OCI-M2 (cell line): Measurements from ENCODE around the gene AUNIP.

Experiments
- DNase-seq: peaks from one replicate; lab custom pipeline; 2025; ENCODE audit not compliant: unreplicated experiment; lab: John Stamatoyannopoulos, UW

The AUNIP gene

DNA sequence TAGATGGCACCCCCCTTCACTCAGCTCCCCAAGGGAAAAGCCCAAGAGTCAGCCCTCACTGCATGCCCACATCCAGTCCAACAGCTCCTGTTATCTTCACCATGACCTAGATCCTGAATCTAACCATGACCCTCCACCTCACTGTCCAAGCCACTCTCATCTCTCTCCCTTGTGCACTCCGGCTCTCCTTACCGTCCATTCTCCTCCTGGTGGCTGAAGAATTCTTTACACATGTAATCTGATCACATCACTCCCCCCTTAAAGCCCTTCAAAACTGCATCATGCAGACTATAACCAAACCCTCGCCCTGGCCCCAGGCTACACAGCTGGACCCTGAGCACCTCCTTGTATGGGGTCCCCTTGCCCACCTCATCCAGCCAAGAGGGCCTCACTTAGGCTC, 30.2 kb upstream of the AUNIP start:
- no peak for DNase-seq

DNA sequence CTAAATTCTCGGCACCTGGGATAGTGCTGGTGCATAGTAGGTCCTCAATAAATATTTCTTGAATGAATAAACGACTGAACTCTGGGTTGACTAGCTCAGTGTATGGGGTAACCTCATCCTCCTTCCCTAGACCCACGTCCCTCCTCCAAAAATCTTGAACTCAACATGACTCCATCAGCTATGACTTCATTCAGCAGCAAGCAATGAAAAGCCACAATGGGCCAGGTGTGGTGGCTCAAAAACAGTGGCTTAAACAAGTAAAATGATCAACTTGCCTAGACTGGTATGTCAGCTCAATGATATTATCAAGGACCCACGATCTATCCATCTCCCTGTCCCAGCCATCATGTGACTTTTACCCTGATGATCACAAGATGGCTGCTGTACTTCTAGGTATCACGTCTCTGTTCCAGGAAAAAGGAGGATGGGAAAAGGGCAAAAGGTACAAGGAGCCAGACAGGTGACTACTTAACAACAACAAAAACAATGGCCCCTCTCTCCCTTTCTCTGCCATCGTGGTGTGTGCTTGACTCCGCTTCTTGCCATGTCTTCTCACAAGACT, 29.2 kb upstream of the AUNIP start:
- no peak for DNase-seq

DNA sequence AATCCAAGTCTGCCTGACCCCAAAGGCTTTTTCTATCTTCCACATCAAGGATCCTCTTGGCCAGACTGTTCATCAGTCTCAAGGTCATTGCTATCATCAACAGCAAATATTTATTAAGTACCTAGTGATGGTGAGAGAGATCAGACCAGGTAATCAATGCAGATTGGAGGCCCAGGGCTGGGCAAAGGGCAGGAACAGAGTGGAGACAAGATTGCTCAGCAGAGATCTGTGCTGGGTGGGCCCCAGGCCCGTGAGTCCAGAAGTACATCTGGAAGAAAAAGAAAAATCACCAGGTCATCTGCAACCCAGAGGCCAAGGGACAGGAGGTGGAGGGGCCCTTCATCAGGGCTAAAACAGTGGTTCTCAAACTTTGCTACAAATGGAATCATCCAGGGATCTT, 26.3 kb upstream of the AUNIP start:
- no peak for DNase-seq

DNA sequence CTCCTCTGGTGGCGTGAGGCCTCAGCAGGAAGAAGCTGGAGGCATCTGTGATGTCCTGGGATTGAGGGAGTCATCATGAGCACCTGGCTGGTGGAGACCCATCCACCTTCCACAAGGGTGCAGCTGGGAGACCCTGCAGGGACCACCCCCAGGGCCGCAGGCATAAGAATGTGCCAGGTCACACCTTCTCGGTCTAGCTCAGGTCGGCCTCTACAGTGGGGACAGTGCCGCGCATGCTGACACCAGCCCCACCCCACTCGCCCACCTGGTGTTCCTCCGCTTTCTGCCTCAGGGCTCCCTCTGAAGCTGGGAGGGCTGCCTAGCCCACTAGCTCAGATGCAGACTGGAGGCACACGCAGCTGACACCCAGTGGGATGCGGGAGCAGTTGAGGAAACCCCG, 22.0 kb upstream of the AUNIP start:
- no peak for DNase-seq

DNA sequence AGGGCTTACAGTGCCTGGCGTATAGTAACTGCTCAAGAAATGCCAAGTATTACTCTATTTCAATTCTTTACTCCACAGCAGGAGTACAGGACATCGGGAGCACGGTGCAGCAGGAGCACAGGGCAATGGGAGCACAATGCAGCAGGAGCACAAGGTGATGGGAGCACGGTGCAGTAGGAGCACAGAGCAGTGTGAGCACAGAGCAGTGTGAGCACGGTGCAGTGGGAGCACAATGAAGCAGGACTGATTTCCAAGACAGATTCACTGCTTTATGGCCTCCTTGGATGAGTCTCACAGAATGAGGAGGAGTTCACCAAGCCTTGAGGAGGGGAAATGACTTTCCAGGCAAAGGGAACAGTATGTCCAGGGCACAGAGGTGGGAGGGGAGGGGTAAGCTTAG, 21.3 kb upstream of the AUNIP start:
- DNase-seq, result no peak

DNA sequence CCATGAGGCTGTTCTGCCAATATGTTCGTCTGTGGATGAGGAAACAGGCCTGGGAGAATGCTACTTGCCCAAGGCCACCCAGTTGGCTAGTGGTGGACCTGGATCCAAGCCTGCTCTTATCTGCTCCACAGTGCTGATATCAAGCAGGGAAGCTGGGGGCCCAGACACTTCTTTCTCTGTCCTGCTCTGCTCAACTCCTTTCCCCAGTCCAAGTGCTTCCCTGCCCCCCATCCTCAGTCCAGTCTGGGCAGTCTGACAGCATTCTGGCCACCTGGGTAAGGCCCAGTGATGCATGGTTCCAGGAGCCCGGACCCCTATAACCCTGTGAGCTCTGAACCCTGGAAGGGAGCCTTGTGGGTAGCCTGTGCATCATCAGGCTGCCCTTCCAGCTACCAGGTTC, 20.4 kb upstream of the AUNIP start:
- DNase-seq, result no peak

DNA sequence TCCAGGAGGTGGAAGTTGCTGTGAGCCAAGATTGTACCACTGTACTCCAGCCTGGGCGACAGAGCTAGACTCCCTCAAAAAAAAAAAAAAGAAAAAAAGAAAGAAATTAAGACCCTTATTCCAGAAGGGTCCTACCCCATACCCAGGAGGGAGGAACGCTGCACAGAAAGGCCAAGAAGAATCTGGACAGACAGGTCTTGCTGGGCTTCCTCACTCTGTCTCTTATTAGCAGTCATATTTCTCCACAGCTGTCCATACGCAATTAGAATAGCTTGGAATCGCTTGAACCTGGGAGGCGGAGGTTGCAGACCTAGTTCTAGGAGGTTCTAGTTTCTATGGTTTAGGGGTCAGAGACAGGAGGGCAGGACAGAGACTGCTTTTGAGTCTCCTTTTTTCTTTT, 19.4 kb upstream of the AUNIP start:
- DNase-seq, result no peak

DNA sequence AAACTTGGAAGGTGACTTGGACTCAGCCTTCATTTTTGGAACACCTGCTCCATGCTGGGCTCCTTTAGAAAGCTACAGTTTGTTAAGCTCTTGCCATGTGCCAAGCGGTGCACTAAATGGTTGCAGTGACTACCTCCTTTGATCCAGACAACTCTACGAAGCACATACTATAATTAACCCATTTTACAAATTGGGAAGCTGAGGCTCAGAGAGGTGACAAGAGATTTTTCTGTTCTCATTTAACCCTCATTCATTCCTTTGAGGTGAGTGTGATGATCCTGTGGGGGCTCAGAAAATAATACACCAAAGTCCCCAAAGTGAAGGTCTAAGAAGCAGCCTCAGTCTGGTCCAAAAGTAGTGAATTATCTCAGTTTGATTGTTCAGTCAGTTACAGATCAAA, 17.9 kb upstream of the AUNIP start:
- no peak for DNase-seq

DNA sequence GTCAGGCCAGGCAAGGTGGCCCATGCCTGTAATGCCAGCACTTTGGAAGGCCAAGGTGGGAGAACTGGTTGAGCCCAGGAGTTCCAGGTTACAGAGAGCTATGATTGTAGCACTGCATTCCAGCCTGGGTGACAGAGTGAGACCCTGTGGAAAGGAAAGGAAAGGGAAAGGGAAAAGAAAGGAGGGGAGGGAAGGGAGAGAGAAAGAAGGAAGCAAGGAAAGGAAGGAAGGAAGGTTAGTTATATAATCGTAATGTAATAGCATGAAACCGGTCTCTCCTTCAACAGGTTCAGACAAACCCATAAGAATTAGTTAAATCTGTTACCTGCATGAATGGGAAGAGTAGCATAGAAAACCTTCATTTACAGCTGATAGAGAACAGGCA, 17.4 kb upstream of the AUNIP start:
- no peak for DNase-seq

DNA sequence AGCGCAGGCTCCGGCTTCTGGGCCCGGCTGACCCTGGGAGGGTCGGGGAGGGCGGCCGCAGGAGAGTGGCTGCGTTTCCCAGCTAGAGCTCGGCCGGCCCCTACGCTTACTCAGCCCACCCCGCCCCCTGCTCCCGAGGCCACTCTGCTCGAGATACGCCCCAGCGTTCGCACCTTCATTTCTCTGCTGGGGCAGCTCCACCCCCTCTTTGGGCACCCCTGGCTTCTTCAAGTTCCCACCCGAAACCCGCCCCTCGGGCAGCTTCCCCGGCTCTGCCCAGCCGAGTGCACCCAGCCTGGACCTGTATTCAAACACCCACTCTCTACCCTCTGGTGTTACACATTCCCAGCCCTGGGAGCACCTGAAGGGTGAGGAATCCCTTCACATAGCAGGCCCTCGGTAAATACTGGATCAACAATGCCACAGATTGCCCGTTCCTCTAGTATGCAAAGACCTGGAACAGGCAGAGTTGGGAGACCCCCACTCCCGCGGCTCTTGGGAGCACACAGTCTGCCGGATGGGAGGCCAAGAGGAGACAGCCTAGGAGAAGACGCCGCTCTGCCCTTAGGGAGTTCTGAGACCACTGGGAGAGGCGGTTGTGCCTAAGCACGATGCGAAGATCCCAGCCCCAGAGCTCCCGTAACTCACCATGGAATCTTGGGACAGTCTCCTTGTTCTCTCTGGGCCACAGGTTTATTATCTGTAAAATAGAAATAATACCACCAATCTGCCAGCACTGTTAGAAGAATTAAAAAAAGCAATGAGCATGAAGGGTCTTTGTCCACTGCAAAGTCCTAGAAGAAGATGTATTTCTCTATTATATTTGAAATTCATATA, 16.8 kb upstream of the AUNIP start:
- no peak for DNase-seq

DNA sequence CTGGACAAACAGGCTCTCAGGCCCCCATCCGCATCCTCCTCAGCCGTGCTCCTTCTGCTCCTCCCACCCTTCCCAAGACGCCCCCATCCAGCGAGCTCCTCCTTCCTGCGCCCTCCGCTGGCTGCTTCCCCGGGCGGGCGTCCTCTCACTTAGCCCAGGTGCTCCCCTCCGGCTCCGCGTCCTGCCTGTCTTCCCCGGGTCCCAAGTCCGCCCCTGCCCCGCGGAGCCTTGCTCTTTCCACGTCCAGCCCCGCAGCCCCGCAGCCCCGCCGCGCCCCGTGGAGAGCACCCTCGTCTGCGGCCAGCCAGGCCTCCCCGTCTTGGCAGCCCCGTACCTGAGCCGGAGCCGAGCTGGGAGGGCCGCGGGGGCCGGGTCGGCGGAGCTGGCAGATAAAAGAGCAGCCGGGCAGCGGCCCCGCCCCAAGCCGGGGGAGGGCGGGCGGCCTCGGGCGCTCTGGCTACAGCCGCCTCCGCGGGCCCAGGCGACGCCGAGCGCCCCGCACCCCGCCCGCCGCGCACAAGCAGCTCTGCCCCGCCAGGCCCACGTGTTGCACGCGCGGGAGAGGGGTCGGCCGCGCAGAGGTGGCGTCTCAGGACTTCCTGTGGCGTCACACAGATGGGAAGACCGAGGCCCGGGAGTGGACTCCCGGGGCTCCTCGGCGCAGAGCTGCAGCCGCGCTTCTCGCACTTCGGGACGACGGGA, 16.0 kb upstream of the AUNIP start, which contains the start of gene PAQR7:
Gene PAQR7 (minus strand): TSS at position 555 of the 702 bp plus-strand sequence. CDS start 11,869 bp downstream, outside the sequence.
- DNase-seq, result no peak

DNA sequence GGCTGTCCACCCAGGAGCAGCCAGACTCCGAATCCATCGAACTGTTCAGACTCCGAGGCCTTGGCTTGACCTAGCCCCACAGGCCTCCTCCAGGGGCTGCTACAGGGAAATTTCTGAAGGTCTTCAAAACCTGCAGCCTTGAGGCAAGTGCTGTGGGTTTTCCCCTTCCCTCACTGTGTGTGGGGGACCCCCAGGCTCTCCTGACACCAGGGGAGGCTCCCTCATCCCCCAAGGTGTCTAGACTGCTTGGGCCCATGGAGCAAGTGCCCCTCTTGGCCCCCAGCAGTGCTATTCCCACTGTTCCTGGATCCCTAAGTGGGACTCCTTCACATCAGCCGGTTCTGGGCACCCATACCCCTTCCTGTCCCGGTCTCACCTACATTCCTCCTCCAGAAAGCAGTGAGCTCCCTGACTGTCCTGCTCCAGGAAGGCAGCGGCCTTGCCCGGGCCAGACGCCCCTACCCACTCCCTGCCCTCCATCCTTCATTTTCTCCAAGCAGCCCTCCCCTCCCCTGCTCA, 15.4 kb upstream of the AUNIP start:
- no peak for DNase-seq

DNA sequence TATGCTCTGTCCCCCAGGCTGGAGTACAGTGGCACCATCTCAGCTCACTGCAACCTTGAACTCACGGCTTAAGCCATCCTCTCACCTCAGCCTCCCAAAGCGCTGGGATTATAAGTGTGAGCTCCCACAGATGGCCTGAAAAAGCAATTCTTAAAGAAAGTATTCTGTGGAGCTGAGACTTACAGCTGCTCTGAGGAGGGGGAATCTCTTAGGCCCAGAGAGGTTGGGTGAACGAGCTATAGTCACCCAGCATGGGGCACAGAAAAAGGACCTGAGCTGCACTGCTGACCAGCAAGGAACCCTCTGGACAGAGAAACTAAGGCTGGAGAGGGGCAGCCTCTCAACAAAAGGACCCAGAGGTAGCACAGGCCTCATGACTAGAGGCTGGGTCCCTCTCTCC, 15.0 kb upstream of the AUNIP start:
- no peak for DNase-seq

DNA sequence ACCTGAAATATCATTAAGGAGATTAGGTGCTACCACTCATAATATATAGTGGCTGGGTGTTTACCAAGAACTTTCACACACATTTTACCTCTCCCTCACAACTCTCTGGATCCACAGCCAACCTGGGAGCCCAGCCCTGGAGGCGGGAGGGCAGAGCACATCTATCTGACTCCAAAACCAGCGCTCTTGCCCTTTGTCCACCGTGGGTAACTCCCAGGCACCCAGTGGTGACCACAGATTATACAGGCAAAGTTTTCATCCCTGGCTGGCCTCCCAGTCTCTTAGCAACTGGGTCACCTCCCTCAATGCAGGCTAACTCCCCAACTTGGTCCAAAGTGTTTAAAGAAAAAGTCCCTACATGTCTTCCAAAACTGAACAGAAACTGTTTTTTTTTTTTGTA, 13.9 kb upstream of the AUNIP start:
- no peak for DNase-seq

DNA sequence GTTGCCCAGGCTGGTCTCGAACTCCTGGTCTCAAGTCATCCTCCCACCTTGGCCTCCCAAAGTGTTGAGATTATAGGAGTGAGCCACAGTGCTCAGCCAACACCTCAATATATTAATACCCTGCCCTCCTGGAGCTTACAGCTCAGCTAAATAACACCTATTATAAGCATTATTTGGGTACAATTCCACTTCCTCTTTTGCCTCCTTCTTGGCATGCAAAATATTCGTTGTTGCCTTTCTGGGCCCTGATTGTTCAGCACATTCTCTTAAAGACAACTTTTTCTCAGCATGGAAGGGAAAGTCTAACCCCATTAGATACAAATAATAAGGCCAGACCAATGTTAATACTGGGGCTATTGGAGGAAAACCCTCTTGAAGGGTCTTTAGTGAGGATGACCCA, 13.5 kb upstream of the AUNIP start:
- DNase-seq, result no peak

DNA sequence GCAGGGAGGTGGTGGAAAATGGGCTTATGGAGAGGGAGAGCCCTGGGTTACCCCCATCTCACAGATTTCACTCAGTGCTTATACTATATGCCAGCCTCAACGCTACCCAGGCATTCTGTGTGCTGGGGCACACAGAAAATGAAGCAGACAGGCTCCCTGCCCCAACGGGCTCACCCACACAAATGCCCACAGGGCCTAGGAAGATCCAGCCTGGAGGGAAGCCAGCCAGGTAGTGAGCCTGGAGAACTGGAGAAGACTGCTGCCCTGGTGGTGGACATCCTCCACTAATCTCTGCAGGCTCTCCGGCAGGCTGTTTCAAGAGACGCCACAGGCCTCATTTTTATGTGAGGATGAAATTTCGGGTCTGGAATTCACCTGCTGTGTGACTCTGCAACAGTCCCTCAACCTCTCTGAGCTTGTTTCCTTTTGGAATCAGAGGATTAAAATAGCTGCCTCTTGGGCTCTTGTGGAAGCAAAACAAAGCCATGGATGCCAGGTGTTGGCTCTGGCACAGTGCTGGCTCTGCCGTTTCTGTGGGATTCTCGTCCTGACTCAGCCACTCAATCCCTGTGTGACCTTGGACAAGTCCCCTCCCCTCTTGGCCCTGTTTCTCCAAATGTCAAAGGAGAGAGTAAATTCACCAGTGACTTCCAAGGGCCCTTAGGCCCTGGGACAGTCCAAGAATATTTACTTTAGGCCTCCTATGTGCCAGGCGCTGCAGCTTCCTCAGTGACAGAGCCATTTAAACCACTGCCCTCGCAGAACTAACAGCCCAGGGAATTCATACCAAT, 12.6 kb upstream of the AUNIP start:
- DNase-seq, result no peak

DNA sequence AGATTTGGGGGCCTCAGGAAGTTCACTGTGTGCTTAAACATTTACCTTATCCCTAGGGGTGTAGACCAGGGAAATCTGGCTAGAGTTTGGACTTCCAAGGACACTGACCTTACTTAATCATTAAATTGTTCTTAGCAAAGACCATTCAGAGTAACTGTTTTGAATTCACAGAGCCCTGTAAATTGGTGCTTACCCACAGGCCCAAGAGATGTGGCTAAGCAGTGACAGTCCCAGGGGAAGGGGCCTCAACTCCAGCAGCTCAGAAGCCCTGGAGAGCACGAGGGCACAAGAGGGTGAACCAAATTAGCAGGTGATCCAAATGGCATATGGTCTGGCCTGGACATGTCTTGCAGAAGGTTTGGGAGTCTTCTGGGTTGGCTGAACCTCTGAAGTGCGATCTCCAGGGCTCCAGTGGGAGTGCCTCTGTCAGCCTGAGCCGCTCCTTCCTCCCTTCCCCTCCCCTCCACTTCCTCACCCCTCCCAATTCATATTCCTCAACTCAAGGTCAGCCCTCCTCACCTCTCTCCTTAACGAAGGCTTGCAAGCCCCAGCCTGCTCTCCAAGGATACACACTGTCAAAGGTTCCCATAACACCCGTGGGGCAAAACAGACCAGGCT, 11.9 kb upstream of the AUNIP start:
- no peak for DNase-seq

DNA sequence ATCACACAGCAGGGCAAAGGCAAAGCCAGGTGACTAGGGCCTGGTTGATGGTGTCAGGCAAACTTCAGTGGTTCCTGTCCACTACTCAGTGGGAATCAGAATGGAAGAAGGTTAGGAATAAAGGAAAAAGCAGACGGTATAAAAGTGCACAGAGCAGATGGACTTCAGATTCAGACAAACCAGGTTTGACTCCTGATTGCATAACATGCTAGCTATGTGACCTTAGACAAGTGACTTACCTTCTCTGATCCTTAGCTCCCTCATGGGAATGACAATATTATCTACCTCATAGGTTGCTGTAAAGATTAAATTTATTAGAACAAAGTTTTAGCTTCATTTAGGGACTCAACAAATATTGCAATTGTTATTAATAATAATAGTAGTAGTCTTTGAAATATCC, 11.4 kb upstream of the AUNIP start:
- DNase-seq, result no peak

DNA sequence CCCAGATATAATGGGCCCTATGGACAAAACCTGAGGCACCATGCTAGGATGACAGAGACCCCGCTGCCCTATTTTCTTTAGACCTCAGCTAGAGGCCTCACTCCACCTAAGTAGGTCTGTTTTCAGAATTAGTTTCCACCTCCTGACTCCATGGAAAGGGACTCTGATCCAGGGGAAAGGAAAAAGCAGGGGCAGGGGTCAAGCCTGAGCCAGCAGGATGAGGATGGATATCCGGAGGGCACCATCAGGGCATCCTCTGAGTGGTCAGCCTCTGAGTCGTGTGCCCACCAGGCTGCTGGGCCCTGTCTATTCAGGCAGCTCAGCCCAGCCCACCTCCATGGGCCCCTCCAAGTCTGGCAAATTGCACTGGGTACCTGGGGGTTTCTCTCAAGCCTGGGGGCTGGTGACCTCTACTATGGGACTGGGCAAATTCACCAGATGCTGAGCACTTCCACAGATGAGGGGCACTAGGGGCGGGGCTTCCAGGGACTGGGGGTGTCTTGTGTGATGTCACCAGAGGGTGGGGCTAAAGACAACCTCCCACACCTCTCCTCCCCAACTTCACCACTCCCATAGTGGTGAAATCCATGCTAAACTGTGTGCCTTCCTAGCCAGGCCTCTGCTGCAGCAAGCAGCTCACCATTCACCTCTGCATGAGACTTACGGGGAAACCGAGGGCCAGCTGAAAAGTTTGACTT, 10.8 kb upstream of the AUNIP start:
- DNase-seq, result no peak
